Measurements from ENCODE around the gene GPR35.

- TF ChIP-seq CTCF (conservative IDR thresholded peaks at IDR 0.05; ENCODE audit: low read depth, low read length) (no peak; the same call in 1 of the 2 replicates), EZH2 (IDR thresholded peaks at IDR 0.05; ENCODE audit: low read length, unreplicated experiment) (no peak)
Observed at GRCh38 chr2:240663546-240664190, 38.4 kb downstream of the GPR35 start.

Measured in PC-3 (cell line).